Neural cell (in vitro differentiated cells): ENCODE results near the gene IQCH.

Experiments used
- EP300 ChIP-seq: fragments of 450-650 bp; conservative IDR thresholded peaks from 2 replicates; pipeline ENCODE4 v1.6.1; 2014; ENCODE audit warnings: antibody characterized with exemption, mild to moderate bottlenecking, moderate library complexity; ENCODE audit not compliant: poor library complexity, severe bottlenecking
- EZH2 ChIP-seq: fragments of 200-600, 300-800 bp; shearing (Covaris generic), sonication (generic); IDR thresholded peaks from 2 replicates; pipeline ENCODE4 v1.6.1; 2014; ENCODE audit warnings: antibody characterized with exemption, low read length, borderline replicate concordance, mild to moderate bottlenecking; ENCODE audit not compliant: insufficient read depth, poor library complexity, severe bottlenecking
- MXI1 ChIP-seq: fragments of 450-650 bp; conservative IDR thresholded peaks from 2 replicates; pipeline ENCODE4 v1.6.1; 2014; ENCODE audit warnings: antibody characterized with exemption, mild to moderate bottlenecking; ENCODE audit not compliant: poor library complexity, severe bottlenecking
- POLR2AphosphoS5 ChIP-seq: IDR thresholded peaks from 2 replicates; pipeline ENCODE4 v1.6.1; 2012
- RAD21 ChIP-seq: fragments of 450-650 bp; conservative IDR thresholded peaks from 2 replicates; pipeline ENCODE4 v1.6.1; 2014; ENCODE audit warnings: antibody characterized with exemption, mild to moderate bottlenecking, moderate library complexity
- SMC3 ChIP-seq: fragments of 450-650 bp; conservative IDR thresholded peaks from 2 replicates; pipeline ENCODE4 v1.6.1; 2014; ENCODE audit warnings: antibody characterized with exemption, mild to moderate bottlenecking, moderate library complexity; ENCODE audit not compliant: poor library complexity
- TAF1 ChIP-seq: IDR thresholded peaks from 2 replicates; pipeline ENCODE4 v1.6.1; 2012; ENCODE audit warnings: low read depth
- TF ChIP-seq, protein P1 (sequence below): fragments of 450-650 bp; IDR thresholded peaks from 2 replicates; pipeline ENCODE4 v1.5.1; 2014; ENCODE audit warnings: antibody characterized with exemption, mild to moderate bottlenecking, moderate library complexity; ENCODE audit not compliant: poor library complexity, severe bottlenecking
- TF ChIP-seq, protein P2 (sequence below): IDR thresholded peaks from 2 replicates; pipeline ENCODE4 v1.6.1; 2012; ENCODE audit warnings: borderline replicate concordance

DNA sequence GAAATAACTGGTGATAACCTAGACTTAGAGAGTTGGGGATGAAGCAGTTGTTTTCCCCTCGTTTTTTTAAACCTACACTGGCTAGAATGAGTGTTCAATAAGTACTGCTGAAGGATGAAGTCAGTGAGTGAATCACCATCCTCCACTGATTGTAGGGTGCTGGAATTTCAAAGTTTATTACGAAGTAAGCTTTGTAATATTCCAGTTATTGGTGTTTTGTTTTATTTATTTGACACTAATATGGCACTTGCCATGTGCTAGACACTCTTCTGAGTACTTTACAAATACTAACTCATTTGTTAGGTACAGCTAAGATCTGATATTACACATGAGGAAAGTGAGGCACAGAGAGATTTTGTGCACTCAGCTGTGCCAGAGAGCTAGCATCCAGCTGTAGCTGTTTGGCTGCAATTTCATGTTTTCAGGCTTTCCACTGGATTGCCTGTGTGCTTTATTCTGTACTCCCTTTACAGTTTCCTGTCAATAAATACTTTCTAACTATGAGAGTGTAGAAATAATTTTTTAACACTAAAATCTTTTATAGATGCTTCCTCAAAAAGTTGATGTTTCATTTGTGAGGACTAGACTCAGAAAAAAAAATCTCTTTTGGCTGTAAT is 293.8 kb downstream of the IQCH start:
- TF ChIP-seq, protein P1, sequence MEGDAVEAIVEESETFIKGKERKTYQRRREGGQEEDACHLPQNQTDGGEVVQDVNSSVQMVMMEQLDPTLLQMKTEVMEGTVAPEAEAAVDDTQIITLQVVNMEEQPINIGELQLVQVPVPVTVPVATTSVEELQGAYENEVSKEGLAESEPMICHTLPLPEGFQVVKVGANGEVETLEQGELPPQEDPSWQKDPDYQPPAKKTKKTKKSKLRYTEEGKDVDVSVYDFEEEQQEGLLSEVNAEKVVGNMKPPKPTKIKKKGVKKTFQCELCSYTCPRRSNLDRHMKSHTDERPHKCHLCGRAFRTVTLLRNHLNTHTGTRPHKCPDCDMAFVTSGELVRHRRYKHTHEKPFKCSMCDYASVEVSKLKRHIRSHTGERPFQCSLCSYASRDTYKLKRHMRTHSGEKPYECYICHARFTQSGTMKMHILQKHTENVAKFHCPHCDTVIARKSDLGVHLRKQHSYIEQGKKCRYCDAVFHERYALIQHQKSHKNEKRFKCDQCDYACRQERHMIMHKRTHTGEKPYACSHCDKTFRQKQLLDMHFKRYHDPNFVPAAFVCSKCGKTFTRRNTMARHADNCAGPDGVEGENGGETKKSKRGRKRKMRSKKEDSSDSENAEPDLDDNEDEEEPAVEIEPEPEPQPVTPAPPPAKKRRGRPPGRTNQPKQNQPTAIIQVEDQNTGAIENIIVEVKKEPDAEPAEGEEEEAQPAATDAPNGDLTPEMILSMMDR, result no peak
- TF ChIP-seq EP300 (no peak), POLR2AphosphoS5 (no peak), EZH2 (no peak), TAF1 (no peak), RAD21 (no peak), SMC3 (no peak), MXI1 (no peak)
- TF ChIP-seq, protein P2, sequence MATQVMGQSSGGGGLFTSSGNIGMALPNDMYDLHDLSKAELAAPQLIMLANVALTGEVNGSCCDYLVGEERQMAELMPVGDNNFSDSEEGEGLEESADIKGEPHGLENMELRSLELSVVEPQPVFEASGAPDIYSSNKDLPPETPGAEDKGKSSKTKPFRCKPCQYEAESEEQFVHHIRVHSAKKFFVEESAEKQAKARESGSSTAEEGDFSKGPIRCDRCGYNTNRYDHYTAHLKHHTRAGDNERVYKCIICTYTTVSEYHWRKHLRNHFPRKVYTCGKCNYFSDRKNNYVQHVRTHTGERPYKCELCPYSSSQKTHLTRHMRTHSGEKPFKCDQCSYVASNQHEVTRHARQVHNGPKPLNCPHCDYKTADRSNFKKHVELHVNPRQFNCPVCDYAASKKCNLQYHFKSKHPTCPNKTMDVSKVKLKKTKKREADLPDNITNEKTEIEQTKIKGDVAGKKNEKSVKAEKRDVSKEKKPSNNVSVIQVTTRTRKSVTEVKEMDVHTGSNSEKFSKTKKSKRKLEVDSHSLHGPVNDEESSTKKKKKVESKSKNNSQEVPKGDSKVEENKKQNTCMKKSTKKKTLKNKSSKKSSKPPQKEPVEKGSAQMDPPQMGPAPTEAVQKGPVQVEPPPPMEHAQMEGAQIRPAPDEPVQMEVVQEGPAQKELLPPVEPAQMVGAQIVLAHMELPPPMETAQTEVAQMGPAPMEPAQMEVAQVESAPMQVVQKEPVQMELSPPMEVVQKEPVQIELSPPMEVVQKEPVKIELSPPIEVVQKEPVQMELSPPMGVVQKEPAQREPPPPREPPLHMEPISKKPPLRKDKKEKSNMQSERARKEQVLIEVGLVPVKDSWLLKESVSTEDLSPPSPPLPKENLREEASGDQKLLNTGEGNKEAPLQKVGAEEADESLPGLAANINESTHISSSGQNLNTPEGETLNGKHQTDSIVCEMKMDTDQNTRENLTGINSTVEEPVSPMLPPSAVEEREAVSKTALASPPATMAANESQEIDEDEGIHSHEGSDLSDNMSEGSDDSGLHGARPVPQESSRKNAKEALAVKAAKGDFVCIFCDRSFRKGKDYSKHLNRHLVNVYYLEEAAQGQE, result no peak
